ENCODE data around the gene MCM6. TPM values are rescaled to one million over a fixed set of nuclear protein-coding genes. Genes with fewer than 3 reads are reported as not detected.
A peak's percentile ranks its signal among the peaks of the same experiment; 100 is the strongest.

Gene MCM6
- total RNA-seq (10 to 100 TPM in 3 of 5 donors, 1 to 10 TPM in 2; 1.8 to 41.1 (median 14.6) TPM), polyA plus RNA-seq (1 to 10 TPM; 6.0 to 9.9 (median 7.2) TPM)
- long read RNA-seq, donor 1, partial matches to known transcripts, result 0 of 2 reads
- long read RNA-seq, donor 1, other reads (novel, unspliced or antisense), result 0 of 2 reads
- long read RNA-seq, donor 2, partial matches to known transcripts, result 0 of 2 reads
- long read RNA-seq, donor 2, other reads (novel, unspliced or antisense), result 0 of 2 reads
- long read RNA-seq, donor 3, partial matches to known transcripts, result 0 of 2 reads
- long read RNA-seq, donor 3, other reads (novel, unspliced or antisense), result 0 of 2 reads
- long read RNA-seq, donor 4, result 0 reads
- long read RNA-seq, donor 5, partial matches to known transcripts, result 0 of 2 reads
- long read RNA-seq, donor 5, other reads (novel, unspliced or antisense), result 0 of 2 reads
- long read RNA-seq, donor 6, result 0 reads
- long read RNA-seq, donor 7, partial matches to known transcripts, result 5 of 8 reads
- long read RNA-seq, donor 7, other reads (novel, unspliced or antisense), result 0 of 8 reads
- long read RNA-seq, donor 8, partial matches to known transcripts, result 0 of 3 reads
- long read RNA-seq, donor 8, other reads (novel, unspliced or antisense), result 0 of 3 reads
- long read RNA-seq, donor 9, partial matches to known transcripts, result 7 of 7 reads
- long read RNA-seq, donor 9, other reads (novel, unspliced or antisense), result 0 of 7 reads
- long read RNA-seq, donor 10, result 0 reads

DNA sequence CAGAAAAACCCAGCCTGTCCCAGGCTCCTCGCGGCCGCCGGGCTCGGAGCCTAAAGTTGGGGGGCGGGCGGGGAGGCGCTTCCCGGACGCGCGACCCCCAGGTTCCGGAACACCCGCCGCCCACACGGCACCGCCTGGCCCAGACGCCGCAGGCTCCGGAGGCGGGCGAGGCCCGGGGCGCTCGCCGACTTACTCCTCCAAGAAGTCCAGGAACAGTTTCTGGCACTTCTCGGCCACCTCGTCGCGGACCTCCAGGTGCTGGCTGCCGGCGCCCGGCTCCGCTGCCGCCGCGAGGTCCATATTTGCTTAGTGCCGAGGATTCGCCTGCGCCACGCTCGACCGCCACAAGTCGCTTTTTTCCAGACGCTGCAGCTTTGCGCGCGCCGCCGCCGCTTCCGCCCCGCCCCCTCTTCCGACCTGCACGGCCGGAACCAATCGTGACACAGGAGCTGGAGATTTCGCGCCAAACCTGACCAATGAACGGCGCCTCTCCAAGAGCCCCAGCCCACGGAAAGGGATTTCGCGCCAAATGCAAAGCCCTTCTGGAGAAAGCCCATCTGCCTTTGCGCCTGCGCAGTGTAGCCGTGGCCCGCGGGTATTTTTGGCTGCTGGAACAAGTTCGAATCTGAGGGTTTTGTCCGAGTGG lies at the start of gene MCM6:
MCM6 (minus strand) TSS at position 378 of the 646 bp plus-strand sequence; CDS start at position 300, 78 bp downstream.
- Histone ChIP-seq H3K36me3 (peaks cover 0 to 17% (median 13%) of the 10 kb centered on the region in 4 donors), H3K4me3 (peak within 1 kb of the TSS; percentile 66 to 93 (median 81)), H3K4me1 (peaks cover 0 to 30% (median 20%) of the 10 kb centered on the region in 4 donors), H3K9me3 (no peaks in the 10 kb centered on the region), H3K27me3 (no peaks in the 10 kb centered on the region), H3K27ac (peak within 1 kb of the TSS; percentile 77 to 93 (median 85))
- intact Hi-C loops (cut with DNase I; ENCODE audit: low total_unique reads), result loop anchor here (10.0 kb wide), 1 partner anchor 141 kb away; no protein-coding TSS in a partner anchor
- WGBS, 5 donors, result 1% methylated on average over 44 to 71 of the region's 71 CpGs
- peak; percentile 97 to 99 for DNase-seq
- TF ChIP-seq CTCF (IDR thresholded peaks at IDR 0.05), result peak in 3 of 7 experiments; percentile 16 to 18 (median 16)
- TF ChIP-seq POLR2AphosphoS5 (IDR thresholded peaks at IDR 0.05), result peak; percentile 46 to 76 (median 62)
- no peak for TF ChIP-seq EP300 (IDR thresholded peaks at IDR 0.05)
- no peak for TF ChIP-seq POLR2A (IDR thresholded peaks at IDR 0.05)

GRCh38 chr2:135925571-135925970 lies 49.3 kb upstream of the MCM6 start:
- Histone ChIP-seq H3K27me3 (no peaks in the 10 kb centered on the region), H3K9me3 (no peaks in the 10 kb centered on the region), H3K36me3 (peaks cover 0 to 64% (median 53%) of the 10 kb centered on the region in 4 donors), H3K27ac (no peak overlapping the region), H3K4me3 (no peak overlapping the region), H3K4me1 (peaks cover 0 to 11% (median 0%) of the 10 kb centered on the region in 4 donors)
- TF ChIP-seq POLR2AphosphoS5 (IDR thresholded peaks at IDR 0.05), result no peak
- no peak for TF ChIP-seq POLR2A (IDR thresholded peaks at IDR 0.05)
- no peak for TF ChIP-seq EP300 (IDR thresholded peaks at IDR 0.05)
- TF ChIP-seq CTCF (IDR thresholded peaks at IDR 0.05), result no peak
- DNase-seq, result no peak
- WGBS, 5 donors, result 68 to 71% (median 70%) methylated on average over 2 of the region's 2 CpGs
- intact Hi-C loops (cut with DNase I; ENCODE audit: low total_unique reads), result no loop called here

GRCh38 chr2:135916207-135916606 lies 40.0 kb upstream of the MCM6 start:
- peak in 1 of 2 donors; percentile 77 for DNase-seq
- Histone ChIP-seq H3K36me3 (peaks cover 3 to 56% (median 41%) of the 10 kb centered on the region in 4 donors), H3K27me3 (no peaks in the 10 kb centered on the region), H3K4me1 (peaks cover 0 to 5% (median 0%) of the 10 kb centered on the region in 4 donors), H3K4me3 (no peak overlapping the region), H3K9me3 (no peaks in the 10 kb centered on the region), H3K27ac (no peak overlapping the region)
- intact Hi-C loops (cut with DNase I; ENCODE audit: low total_unique reads), result no loop called here
- TF ChIP-seq CTCF (IDR thresholded peaks at IDR 0.05) (peak in 3 of 7 experiments; percentile 21 to 54 (median 35)), POLR2A (IDR thresholded peaks at IDR 0.05) (no peak), POLR2AphosphoS5 (IDR thresholded peaks at IDR 0.05) (no peak)
- WGBS, 5 donors, result 29 to 44% (median 42%) methylated on average over 3 of the region's 3 CpGs

- no peak for DNase-seq
- peaks cover 13 to 58% (median 46%) of the 10 kb centered on the region in 4 donors for H3K36me3 ChIP-seq
- WGBS, 5 donors, result 63 to 70% (median 69%) methylated on average over 3 of the region's 3 CpGs
- no peak overlapping the region for H3K27ac ChIP-seq
- no peaks in the 10 kb centered on the region for H3K9me3 ChIP-seq
- no peak overlapping the region for H3K4me3 ChIP-seq
- H3K4me1 ChIP-seq, result peaks cover 0 to 5% (median 0%) of the 10 kb centered on the region in 4 donors
- intact Hi-C loops (cut with DNase I; ENCODE audit: low total_unique reads), result loop anchor here (5.0 kb wide), 1 partner anchor 468 kb away; no protein-coding TSS in a partner anchor
- TF ChIP-seq POLR2A (IDR thresholded peaks at IDR 0.05) (no peak), CTCF (IDR thresholded peaks at IDR 0.05) (no peak), POLR2AphosphoS5 (IDR thresholded peaks at IDR 0.05) (no peak), EP300 (IDR thresholded peaks at IDR 0.05) (no peak)
- H3K27me3 ChIP-seq, result no peaks in the 10 kb centered on the region
Observed at GRCh38 chr2:135914485-135914884, 38.2 kb upstream of the MCM6 start.
